Astrocyte (in vitro differentiated cells and primary cell): ENCODE measurements around the gene CD40. TPM values are rescaled to one million over a fixed set of nuclear protein-coding genes. Genes with fewer than 3 reads are reported as not detected.

Experiments
- DNase-seq: peaks from one replicate; pipeline ENCODE4 v3.0.0-alpha.2; 2010; ENCODE audit warnings: low read depth
- FAIRE-seq: peaks from 2 replicates; lab custom pipeline; 2011; peaks lifted over from hg19 to GRCh38; lab: Jason Lieb, UNC
- H2AFZ ChIP-seq: 2 replicates; pipeline ENCODE4 v1.6.0; 2012; ENCODE audit warnings: low read depth, low read length, inconsistent platforms
- H3K27ac ChIP-seq: 2 replicates; pipeline ENCODE4 v1.5.1; 2011; ENCODE audit warnings: low read depth, low read length, inconsistent platforms
- H3K27me3 ChIP-seq: 2 replicates; pipeline ENCODE4 v1.6.0; 2011; ENCODE audit warnings: low read length, inconsistent platforms; ENCODE audit not compliant: insufficient read depth
- H3K36me3 ChIP-seq: 2 replicates; pipeline ENCODE4 v1.5.1; 2011; ENCODE audit warnings: low read length, inconsistent platforms; ENCODE audit not compliant: insufficient read depth
- H3K4me1 ChIP-seq: 2 replicates; pipeline ENCODE4 v1.5.1; 2011; ENCODE audit warnings: low read length, inconsistent platforms; ENCODE audit not compliant: insufficient read depth
- H3K4me2 ChIP-seq: 2 replicates; pipeline ENCODE4 v1.6.0; 2012; ENCODE audit warnings: low read length, inconsistent platforms
- H3K4me3 ChIP-seq: 2 replicates; pipeline ENCODE4 v1.5.1; 2011; ENCODE audit warnings: low read depth, mild to moderate bottlenecking, low read length, inconsistent platforms; ENCODE audit not compliant: insufficient read depth
- H3K79me2 ChIP-seq: 2 replicates; pipeline ENCODE4 v1.6.0; 2012; ENCODE audit warnings: mild to moderate bottlenecking, low read length, inconsistent platforms; ENCODE audit not compliant: insufficient read depth
- H3K9ac ChIP-seq: 2 replicates; pipeline ENCODE4 v1.6.0; 2012; ENCODE audit warnings: mild to moderate bottlenecking, low read length, inconsistent platforms
- H3K9me3 ChIP-seq: 2 replicates; pipeline ENCODE4 v1.5.1; 2012; ENCODE audit warnings: low read depth, mild to moderate bottlenecking, low read length, inconsistent platforms; ENCODE audit not compliant: insufficient read depth
- H4K20me1 ChIP-seq: 2 replicates; pipeline ENCODE4 v1.6.0; 2012; ENCODE audit warnings: low read length, inconsistent platforms; ENCODE audit not compliant: insufficient read depth
- H3K27ac Mint-ChIP-seq: one replicate; pipeline ENCODE4 v1.8.0; 2021; ENCODE audit warnings: mild to moderate bottlenecking, mixed read lengths; ENCODE audit not compliant: unreplicated experiment
- H3K27me3 Mint-ChIP-seq: one replicate; pipeline ENCODE4 v1.8.0; 2021; ENCODE audit warnings: low read depth, mixed read lengths; ENCODE audit not compliant: unreplicated experiment
- H3K36me3 Mint-ChIP-seq: one replicate; pipeline ENCODE4 v1.8.0; 2021; ENCODE audit warnings: low read depth, mixed read lengths; ENCODE audit not compliant: unreplicated experiment
- H3K4me1 Mint-ChIP-seq: one replicate; pipeline ENCODE4 v1.8.0; 2021; ENCODE audit warnings: low read depth, mixed read lengths; ENCODE audit not compliant: unreplicated experiment
- H3K4me3 Mint-ChIP-seq: one replicate; pipeline ENCODE4 v1.8.0; 2021; ENCODE audit warnings: mild to moderate bottlenecking, moderate library complexity, mixed read lengths; ENCODE audit not compliant: unreplicated experiment
- H3K9me3 Mint-ChIP-seq: one replicate; pipeline ENCODE4 v1.8.0; 2021; ENCODE audit warnings: mild to moderate bottlenecking, mixed read lengths; ENCODE audit not compliant: unreplicated experiment
- CTCF ChIP-seq: IDR thresholded peaks from 2 replicates; pipeline ENCODE4 v1.5.1; 2011; ENCODE audit warnings: low read depth, mild to moderate bottlenecking, inconsistent platforms, low read length, moderate library complexity; ENCODE audit not compliant: insufficient read depth
- EZH2 ChIP-seq: IDR thresholded peaks from 2 replicates; pipeline ENCODE4 v1.6.1; 2012; ENCODE audit warnings: mild to moderate bottlenecking, low read length, inconsistent platforms; ENCODE audit not compliant: insufficient read depth
- total RNA-seq: library from RNA; stranded (reverse); gene quantifications from 2 replicates; pipeline ENCODE4 v1.2.1, GENCODE V29; 2021

Gene CD40
- total RNA-seq, 1 donor from 2014 or later = 2.3 TPM

- no peak overlapping the region for H3K27ac ChIP-seq
- Mint-ChIP-seq H3K4me3 (no peak overlapping the region), H3K27ac (no peak overlapping the region), H3K36me3 (no peaks in the 10 kb centered on the region), H3K9me3 (no peaks in the 10 kb centered on the region), H3K4me1 (no peaks in the 10 kb centered on the region), H3K27me3 (peaks cover 87% of the 10 kb centered on the region)
- H4K20me1 ChIP-seq = no peaks in the 10 kb centered on the region
- H3K9me3 ChIP-seq = peaks cover 4% of the 10 kb centered on the region
- H3K79me2 ChIP-seq = no peaks in the 10 kb centered on the region
- no peak for TF ChIP-seq CTCF
- TF ChIP-seq EZH2 = no peak
- no peak overlapping the region for H3K9ac ChIP-seq
- H3K27me3 ChIP-seq = peaks cover 41% of the 10 kb centered on the region
- H3K4me2 ChIP-seq = no peak overlapping the region
- DNase-seq (no peak), FAIRE-seq (no peak)
- no peaks in the 10 kb centered on the region for H3K4me1 ChIP-seq
- no peaks in the 10 kb centered on the region for H3K36me3 ChIP-seq
- no peak overlapping the region for H3K4me3 ChIP-seq
- H2AFZ ChIP-seq = no peak overlapping the region
Observed at GRCh38 chr20:46172961-46173536, 54.9 kb downstream of the CD40 start.

- no peak overlapping the region for H3K27ac ChIP-seq
- no peak overlapping the region for H3K4me2 ChIP-seq
- peaks cover 4% of the 10 kb centered on the region for H3K9me3 ChIP-seq
- H3K27ac Mint-ChIP-seq = no peak overlapping the region
- H3K4me1 ChIP-seq = no peaks in the 10 kb centered on the region
- H3K36me3 ChIP-seq = no peaks in the 10 kb centered on the region
- peaks cover 89% of the 10 kb centered on the region for H3K27me3 Mint-ChIP-seq
- TF ChIP-seq EZH2 (no peak), CTCF (no peak)
- H3K9ac ChIP-seq = no peak overlapping the region
- no peaks in the 10 kb centered on the region for H3K9me3 Mint-ChIP-seq
- no peaks in the 10 kb centered on the region for H3K79me2 ChIP-seq
- H3K4me3 Mint-ChIP-seq = no peak overlapping the region
- peak overlapping the region; percentile 34 for H2AFZ ChIP-seq
- no peak for DNase-seq
- H3K4me1 Mint-ChIP-seq = no peaks in the 10 kb centered on the region
- no peak for FAIRE-seq
- peaks cover 41% of the 10 kb centered on the region for H3K27me3 ChIP-seq
- H3K36me3 Mint-ChIP-seq = no peaks in the 10 kb centered on the region
- no peaks in the 10 kb centered on the region for H4K20me1 ChIP-seq
- H3K4me3 ChIP-seq = no peak overlapping the region
Observed at GRCh38 chr20:46173652-46174468, 55.7 kb downstream of the CD40 start.
